Activated CD8-positive, alpha-beta T cell treated with anti-CD3 and anti-CD28 coated beads, Interleukin-2, amount 10 ng/mL, durations not matched to agents 7 days and 5 days (primary cell): Measurements from ENCODE around the gene LCT. TPM values are rescaled to one million over a fixed set of nuclear protein-coding genes. Genes with fewer than 3 reads are reported as not detected.
A peak's percentile ranks its signal among the peaks of the same experiment; 100 is the strongest.

ENCODE experiments used
- ATAC-seq: fragments of 150-1000 bp; cut with Tn5 transposase; one replicate; pipeline ENCODE4 v1.10.0; 2021; ENCODE audit warnings: moderate library complexity
- CTCF ChIA-PET: fragments of 350-600 bp; sonication (Branson Sonifier 250); formaldehyde crosslinking; loops from one replicate; lab custom pipeline; 2021; ENCODE audit warnings: antibody characterized with exemption; lab: Charles Lee
- POLR2A ChIA-PET: fragments of 350-600 bp; sonication (Branson Sonifier 250); formaldehyde crosslinking; loops from one replicate; lab custom pipeline; 2021; ENCODE audit warnings: antibody characterized with exemption; lab: Charles Lee
- DNase-seq: peaks from one replicate; pipeline ENCODE4 v3.0.0-alpha.2; 2020
- H3K27ac Mint-ChIP-seq: one replicate; pipeline ENCODE4 v1.8.0; 2021; ENCODE audit warnings: mild to moderate bottlenecking, mixed read lengths
- H3K27me3 Mint-ChIP-seq: one replicate; pipeline ENCODE4 v1.8.0; 2021; ENCODE audit warnings: low read depth, mixed read lengths
- H3K36me3 Mint-ChIP-seq: one replicate; pipeline ENCODE4 v1.8.0; 2021; ENCODE audit warnings: low read depth, mixed read lengths
- H3K4me1 Mint-ChIP-seq: one replicate; pipeline ENCODE4 v1.8.0; 2021; ENCODE audit warnings: low read depth, mixed read lengths
- H3K4me3 Mint-ChIP-seq: one replicate; pipeline ENCODE4 v1.8.0; 2021; ENCODE audit warnings: mild to moderate bottlenecking, mixed read lengths
- H3K9me3 Mint-ChIP-seq: one replicate; pipeline ENCODE4 v1.8.0; 2022; ENCODE audit warnings: mixed read lengths; ENCODE audit not compliant: insufficient read depth
- total RNA-seq, 2 experiments: library from RNA; stranded (reverse); gene quantifications; one replicate each; pipeline ENCODE4 v1.2.3, GENCODE V29; 2021

Gene LCT
- total RNA-seq, 2 experiments from 2014 or later: 0.18 to 0.34 TPM

GRCh38 chr2:135775420-135775819 lies 61.6 kb downstream of the LCT start:
- H3K4me3 Mint-ChIP-seq: no peak overlapping the region
- ATAC-seq (no peak), DNase-seq (no peak)
- no peaks in the 10 kb centered on the region for H3K9me3 Mint-ChIP-seq
- peaks cover 62% of the 10 kb centered on the region for H3K36me3 Mint-ChIP-seq
- POLR2A ChIA-PET: no interaction called here
- H3K27me3 Mint-ChIP-seq: no peaks in the 10 kb centered on the region
- CTCF ChIA-PET: interaction anchor here (1.5 kb wide), 1 partner anchor 22 kb away, joined by 3 read pairs; no protein-coding TSS in a partner anchor
- no peak overlapping the region for H3K27ac Mint-ChIP-seq
- H3K4me1 Mint-ChIP-seq: peaks cover 5% of the 10 kb centered on the region

- no peak for ATAC-seq
- POLR2A ChIA-PET: no interaction called here
- CTCF ChIA-PET: no interaction called here
- no peak overlapping the region for H3K27ac Mint-ChIP-seq
- no peak overlapping the region for H3K4me3 Mint-ChIP-seq
- peaks cover 5% of the 10 kb centered on the region for H3K4me1 Mint-ChIP-seq
- peaks cover 62% of the 10 kb centered on the region for H3K36me3 Mint-ChIP-seq
- no peak for DNase-seq
- no peaks in the 10 kb centered on the region for H3K9me3 Mint-ChIP-seq
- no peaks in the 10 kb centered on the region for H3K27me3 Mint-ChIP-seq
Observed at GRCh38 chr2:135773917-135774316, 63.1 kb downstream of the LCT start.

DNA sequence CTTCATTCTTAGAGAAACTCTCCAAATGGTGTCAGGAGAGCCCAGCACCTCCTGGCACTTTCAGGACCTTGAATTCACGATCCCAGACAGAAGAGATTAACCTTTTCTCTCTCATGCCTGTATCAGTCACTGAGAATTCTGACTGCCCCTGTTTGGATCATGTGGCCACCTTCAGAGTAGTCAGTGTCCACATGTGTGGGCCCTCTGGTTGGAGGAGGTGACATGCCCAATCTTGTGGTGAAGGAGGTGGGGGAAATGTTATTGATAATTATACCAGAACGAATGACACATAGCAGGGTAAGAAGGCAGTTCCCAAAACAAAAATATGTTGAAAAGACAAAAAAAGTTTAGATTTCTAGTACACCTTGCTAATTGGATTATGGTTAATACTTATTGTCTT lies 63.7 kb downstream of the LCT start:
- Mint-ChIP-seq H3K27me3 (no peaks in the 10 kb centered on the region), H3K36me3 (peaks cover 60% of the 10 kb centered on the region), H3K27ac (no peak overlapping the region), H3K4me1 (peaks cover 5% of the 10 kb centered on the region), H3K9me3 (no peaks in the 10 kb centered on the region), H3K4me3 (no peak overlapping the region)
- DNase-seq (no peak), ATAC-seq (no peak)
- ChIA-PET POLR2A (no interaction called here), CTCF (interaction anchor here (0.9 to 1.6 kb wide), 2 partner anchors 12 to 24 kb away, joined by 3 to 8 read pairs; no protein-coding TSS in a partner anchor)

DNA sequence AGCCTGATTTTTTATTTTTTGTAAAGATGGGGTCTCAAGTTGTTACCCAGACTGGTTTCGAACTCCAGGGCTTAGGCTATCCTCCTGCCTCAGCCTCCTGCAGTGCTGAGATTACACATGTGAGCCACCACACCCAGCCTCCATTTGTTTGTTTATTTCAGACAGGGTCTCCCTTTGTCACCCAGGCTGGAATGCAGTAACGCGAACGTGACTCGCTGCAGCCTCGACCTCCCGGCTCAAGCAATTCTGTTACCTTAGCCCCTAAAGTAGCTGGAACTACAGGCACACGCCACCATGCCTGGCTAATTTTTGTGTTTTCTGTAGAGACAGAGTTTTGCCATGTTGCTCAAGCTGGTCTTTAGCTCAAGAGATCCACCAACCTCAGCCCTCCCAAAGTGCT lies 68.1 kb downstream of the LCT start:
- CTCF ChIA-PET: interaction anchor here (1.0 kb wide), 1 partner anchor 18 kb away, joined by 3 read pairs; no protein-coding TSS in a partner anchor
- H3K36me3 Mint-ChIP-seq: peaks cover 55% of the 10 kb centered on the region
- no peaks in the 10 kb centered on the region for H3K27me3 Mint-ChIP-seq
- POLR2A ChIA-PET: no interaction called here
- H3K4me1 Mint-ChIP-seq: peaks cover 5% of the 10 kb centered on the region
- H3K27ac Mint-ChIP-seq: no peak overlapping the region
- no peak for DNase-seq
- no peak for ATAC-seq
- H3K4me3 Mint-ChIP-seq: no peak overlapping the region
- H3K9me3 Mint-ChIP-seq: no peaks in the 10 kb centered on the region

DNA sequence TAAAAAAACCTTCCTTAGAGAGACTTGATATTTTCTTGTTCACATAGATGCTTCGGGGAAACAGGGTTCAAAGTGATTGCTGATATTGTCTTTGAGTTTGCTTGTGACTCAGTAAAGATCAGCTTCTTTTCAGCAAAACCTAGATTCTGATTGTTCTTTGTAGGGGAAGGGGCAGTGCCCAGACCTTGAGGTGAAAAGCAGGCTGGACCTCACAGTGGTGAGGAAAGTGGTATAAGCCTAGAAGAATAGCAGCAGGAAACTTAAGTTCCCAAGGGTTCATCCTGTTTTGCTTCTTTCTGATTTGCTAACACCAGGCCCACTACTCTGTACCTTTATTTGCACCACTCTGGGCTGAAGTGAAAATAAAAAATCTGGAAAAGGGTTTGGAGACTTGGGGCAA lies 74.5 kb downstream of the LCT start:
- H3K9me3 Mint-ChIP-seq: no peaks in the 10 kb centered on the region
- no peak overlapping the region for H3K27ac Mint-ChIP-seq
- DNase-seq (no peak), ATAC-seq (no peak)
- H3K27me3 Mint-ChIP-seq: no peaks in the 10 kb centered on the region
- peaks cover 56% of the 10 kb centered on the region for H3K36me3 Mint-ChIP-seq
- no peaks in the 10 kb centered on the region for H3K4me1 Mint-ChIP-seq
- POLR2A ChIA-PET: no interaction called here
- no peak overlapping the region for H3K4me3 Mint-ChIP-seq
- CTCF ChIA-PET: interaction anchor here (1.5 kb wide), 1 partner anchor 35 kb away, joined by 7 read pairs; no protein-coding TSS in a partner anchor

DNA sequence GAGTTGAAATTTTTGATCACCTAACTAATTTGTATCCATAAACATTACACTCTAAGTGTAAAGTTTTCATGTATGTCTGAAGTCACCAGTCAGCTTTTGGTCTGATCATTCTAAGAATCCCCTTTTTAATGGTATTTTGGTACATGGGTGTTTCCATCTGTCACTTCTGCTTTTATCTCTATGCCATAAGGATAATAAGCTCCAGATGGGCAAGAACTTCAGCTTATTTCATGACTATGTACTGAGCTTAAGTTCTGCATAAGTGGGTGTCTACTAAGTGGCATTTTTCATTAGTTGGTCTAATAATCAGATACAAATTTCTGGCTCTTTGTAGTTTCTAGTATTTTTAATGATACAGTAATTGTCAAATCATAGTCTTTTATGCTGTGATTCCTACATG lies 75.0 kb downstream of the LCT start:
- H3K36me3 Mint-ChIP-seq: peaks cover 58% of the 10 kb centered on the region
- DNase-seq (no peak), ATAC-seq (no peak)
- H3K27me3 Mint-ChIP-seq: no peaks in the 10 kb centered on the region
- POLR2A ChIA-PET: no interaction called here
- no peak overlapping the region for H3K4me3 Mint-ChIP-seq
- CTCF ChIA-PET: interaction anchor here (1.5 kb wide), 1 partner anchor 36 kb away, joined by 7 read pairs; no protein-coding TSS in a partner anchor
- H3K4me1 Mint-ChIP-seq: no peaks in the 10 kb centered on the region
- H3K27ac Mint-ChIP-seq: no peak overlapping the region
- no peaks in the 10 kb centered on the region for H3K9me3 Mint-ChIP-seq

GRCh38 chr2:135756692-135757091 lies 80.3 kb downstream of the LCT start:
- POLR2A ChIA-PET: interaction anchor here (1.2 kb wide), 1 partner anchor 14 kb away, joined by 6 read pairs; no protein-coding TSS in a partner anchor
- CTCF ChIA-PET: interaction anchor here (0.9 to 1.5 kb wide), 6 partner anchors 10 to 47 kb away, joined by 3 to 8 read pairs (median 4); no protein-coding TSS in a partner anchor
- no peaks in the 10 kb centered on the region for H3K4me1 Mint-ChIP-seq
- DNase-seq: no peak
- H3K27ac Mint-ChIP-seq: no peak overlapping the region
- H3K27me3 Mint-ChIP-seq: no peaks in the 10 kb centered on the region
- H3K9me3 Mint-ChIP-seq: peaks cover 4% of the 10 kb centered on the region
- H3K4me3 Mint-ChIP-seq: no peak overlapping the region
- ATAC-seq: no peak
- H3K36me3 Mint-ChIP-seq: peaks cover 74% of the 10 kb centered on the region

GRCh38 chr2:135755573-135755972 lies 81.4 kb downstream of the LCT start:
- DNase-seq: no peak
- Mint-ChIP-seq H3K27me3 (no peaks in the 10 kb centered on the region), H3K27ac (no peak overlapping the region), H3K36me3 (peaks cover 68% of the 10 kb centered on the region), H3K9me3 (peaks cover 4% of the 10 kb centered on the region), H3K4me1 (no peaks in the 10 kb centered on the region), H3K4me3 (no peak overlapping the region)
- POLR2A ChIA-PET: interaction anchor here (0.8 to 1.2 kb wide), 2 partner anchors 13 to 15 kb away, joined by 3 to 6 read pairs; no protein-coding TSS in a partner anchor
- CTCF ChIA-PET: interaction anchor here (1.0 to 1.5 kb wide), 5 partner anchors 9 to 46 kb away, joined by 3 to 8 read pairs (median 4); no protein-coding TSS in a partner anchor
- no peak for ATAC-seq

GRCh38 chr2:135745545-135745944 lies 91.4 kb downstream of the LCT start:
- peaks cover 35% of the 10 kb centered on the region for H3K4me1 Mint-ChIP-seq
- no peaks in the 10 kb centered on the region for H3K9me3 Mint-ChIP-seq
- H3K36me3 Mint-ChIP-seq: peaks cover 50% of the 10 kb centered on the region
- DNase-seq (no peak), ATAC-seq (no peak)
- H3K27ac Mint-ChIP-seq: no peak overlapping the region
- POLR2A ChIA-PET: no interaction called here
- no peaks in the 10 kb centered on the region for H3K27me3 Mint-ChIP-seq
- no peak overlapping the region for H3K4me3 Mint-ChIP-seq
- CTCF ChIA-PET: interaction anchor here (1.0 to 2.1 kb wide), 4 partner anchors 10 to 52 kb away, joined by 3 to 9 read pairs (median 6); no protein-coding TSS in a partner anchor

DNA sequence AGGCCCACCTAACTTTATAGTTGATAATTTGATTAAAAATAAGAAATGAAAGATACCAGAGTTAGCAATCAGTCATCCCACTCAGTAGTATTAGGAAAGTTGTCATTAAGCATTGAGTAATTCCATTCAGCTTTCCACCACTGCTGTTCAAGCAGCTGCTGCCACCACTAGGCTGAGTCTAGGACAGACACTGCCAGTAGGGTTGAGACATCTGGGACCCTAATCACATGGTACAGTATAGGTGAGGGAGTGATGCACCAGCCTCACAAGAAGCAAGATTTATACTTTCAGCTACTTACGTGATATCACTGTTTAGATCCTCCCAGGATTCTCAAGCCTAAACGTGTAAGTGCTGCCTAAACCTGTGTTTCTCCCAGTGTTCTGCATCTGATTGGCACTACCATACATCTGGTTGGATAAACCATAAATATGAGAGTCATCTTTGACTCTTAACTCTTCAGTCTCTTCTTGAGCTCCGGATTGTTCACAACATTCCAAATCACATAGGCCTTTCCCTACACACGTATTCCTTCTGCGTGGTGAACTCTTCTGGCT lies 92.1 kb downstream of the LCT start:
- no peaks in the 10 kb centered on the region for H3K9me3 Mint-ChIP-seq
- H3K27ac Mint-ChIP-seq: no peak overlapping the region
- ChIA-PET CTCF (interaction anchor here (1.0 to 2.1 kb wide), 4 partner anchors 11 to 52 kb away, joined by 3 to 9 read pairs (median 4); no protein-coding TSS in a partner anchor), POLR2A (no interaction called here)
- H3K4me3 Mint-ChIP-seq: peak overlapping the region; percentile 61
- H3K36me3 Mint-ChIP-seq: peaks cover 46% of the 10 kb centered on the region
- H3K4me1 Mint-ChIP-seq: peaks cover 35% of the 10 kb centered on the region
- no peak for ATAC-seq
- H3K27me3 Mint-ChIP-seq: no peaks in the 10 kb centered on the region
- DNase-seq: peak; percentile 32

GRCh38 chr2:135743860-135744259 lies 93.1 kb downstream of the LCT start:
- POLR2A ChIA-PET: interaction anchor here (0.6 to 2.4 kb wide), 3 partner anchors 20 to 132 kb away, joined by 3 to 11 read pairs (median 6); partner anchors contain the start of gene MCM6
- Mint-ChIP-seq H3K4me1 (peaks cover 33% of the 10 kb centered on the region), H3K36me3 (peaks cover 39% of the 10 kb centered on the region), H3K27ac (no peak overlapping the region), H3K4me3 (peak overlapping the region; percentile 61), H3K9me3 (no peaks in the 10 kb centered on the region), H3K27me3 (no peaks in the 10 kb centered on the region)
- DNase-seq (no peak), ATAC-seq (no peak)
- CTCF ChIA-PET: interaction anchor here (1.2 to 2.4 kb wide), 7 partner anchors 10 to 81 kb away, joined by 3 to 13 read pairs (median 5); no protein-coding TSS in a partner anchor

DNA sequence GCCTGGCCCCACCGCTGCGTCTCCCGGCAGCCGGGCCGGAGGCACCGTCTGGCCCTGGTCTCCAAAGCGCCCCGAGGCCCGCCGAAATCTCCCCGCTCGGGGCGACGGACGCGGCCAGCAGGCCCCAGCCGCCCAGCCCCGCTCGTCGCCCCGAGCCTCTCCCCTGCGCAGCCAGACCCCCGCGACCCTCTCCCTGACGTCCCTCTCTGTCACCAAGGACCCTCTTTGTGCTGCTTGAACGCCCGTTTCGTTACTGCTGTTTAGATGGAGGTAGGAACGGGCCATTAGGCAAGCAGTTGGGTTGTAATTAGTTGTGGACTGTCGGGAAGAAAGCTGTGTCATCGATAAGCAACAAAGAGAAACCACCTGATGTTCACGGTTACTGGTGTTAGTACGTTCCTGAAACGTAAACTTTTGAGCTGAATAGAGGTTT lies 94.6 kb downstream of the LCT start:
- peak overlapping the region; percentile 99 for H3K27ac Mint-ChIP-seq
- H3K9me3 Mint-ChIP-seq: no peaks in the 10 kb centered on the region
- ChIA-PET POLR2A (interaction anchor here (0.6 to 2.4 kb wide), 9 partner anchors 9 to 689 kb away, joined by 3 to 11 read pairs (median 3); partner anchors contain the start of gene MCM6), CTCF (interaction anchor here (0.6 to 2.4 kb wide), 8 partner anchors 11 to 650 kb away, joined by 3 to 13 read pairs (median 4); no protein-coding TSS in a partner anchor)
- ATAC-seq: peak; percentile 37
- peaks cover 32% of the 10 kb centered on the region for H3K36me3 Mint-ChIP-seq
- peak; percentile 52 for DNase-seq
- peaks cover 33% of the 10 kb centered on the region for H3K4me1 Mint-ChIP-seq
- no peaks in the 10 kb centered on the region for H3K27me3 Mint-ChIP-seq
- peak overlapping the region; percentile 97 for H3K4me3 Mint-ChIP-seq
